PFSK-1 (cell line): ENCODE measurements around the gene GRK2.

Source experiments
- FOXP2 ChIP-seq: optimal IDR thresholded peaks from 2 replicates; pipeline ENCODE3; 2011; ENCODE audit warnings: borderline replicate concordance, control low read depth, inconsistent platforms; ENCODE audit not compliant: insufficient read depth; ENCODE audit errors: extremely low read length, extremely low read depth
- POLR2AphosphoS5 ChIP-seq: IDR thresholded peaks from 2 replicates; pipeline ENCODE4 v1.6.1; 2012; ENCODE audit warnings: low read depth, mild to moderate bottlenecking, control low read depth, low read length, moderate library complexity
- SIN3A ChIP-seq: IDR thresholded peaks from 2 replicates; pipeline ENCODE4 v1.6.1; 2012; ENCODE audit warnings: mild to moderate bottlenecking, low read length, moderate library complexity, borderline replicate concordance; ENCODE audit not compliant: insufficient read depth
- TAF1 ChIP-seq: IDR thresholded peaks from 2 replicates; pipeline ENCODE4 v1.6.1; 2012; ENCODE audit warnings: low read length, control low read depth, borderline replicate concordance; ENCODE audit not compliant: insufficient read depth
- TF ChIP-seq, protein P1 (sequence below), 2 experiments: IDR thresholded peaks; 2 replicates each; pipeline versions ENCODE4 v1.6.1 to v1.8.0; 2011 to 2012; ENCODE audit warnings: low read depth in 2 of 2, low read length in 2 of 2, control low read depth in 1 of 2, inconsistent platforms in 1 of 2, mild to moderate bottlenecking in 1 of 2, moderate library complexity in 1 of 2; ENCODE audit not compliant: insufficient read depth in 1 of 2

The GRK2 gene

DNA sequence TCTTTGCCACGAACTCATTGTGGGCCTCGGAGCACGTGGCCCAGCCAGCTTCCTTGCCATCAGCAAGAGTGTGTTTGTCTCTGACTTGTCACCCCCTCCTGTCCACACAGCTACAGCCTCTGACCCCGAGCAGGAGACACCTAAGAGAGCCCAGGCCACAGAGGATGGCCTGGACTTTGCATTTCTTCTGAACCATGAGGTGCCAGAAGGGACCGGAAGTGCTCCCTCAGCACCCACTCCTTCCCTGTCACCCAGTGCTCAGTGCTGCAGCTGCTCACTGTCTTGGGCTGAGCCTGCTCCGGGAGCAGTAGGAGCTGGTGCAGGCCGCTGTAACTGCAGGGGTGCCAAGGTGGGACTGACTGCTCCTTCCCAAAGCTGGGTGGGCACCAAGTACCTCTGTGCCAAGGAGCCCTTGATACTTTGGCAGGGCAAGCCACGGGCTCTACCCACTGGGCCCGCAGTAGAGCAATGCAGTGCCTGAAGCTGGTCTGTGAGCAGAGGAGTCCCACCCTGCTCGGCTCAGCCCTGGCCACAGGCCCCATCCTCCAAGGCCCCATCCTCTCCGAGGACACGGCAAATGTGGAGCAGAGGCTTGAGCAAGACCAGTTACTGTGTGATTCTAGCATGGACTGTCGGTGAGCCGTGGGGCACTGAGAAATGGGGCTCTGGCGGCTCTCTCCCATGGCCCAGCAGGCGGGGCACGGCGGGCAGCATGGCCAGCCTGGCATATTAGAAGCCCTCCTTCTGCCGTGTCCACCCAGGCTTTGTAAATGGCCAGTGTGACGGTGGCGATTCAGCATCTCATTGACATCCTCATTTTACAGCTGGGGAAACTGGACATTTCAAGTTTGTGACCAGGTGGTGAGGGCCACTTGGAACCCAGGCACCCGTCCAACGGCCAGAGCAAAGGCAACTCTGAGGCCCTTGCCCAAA is 6.3 kb downstream of the GRK2 start:
- TF ChIP-seq FOXP2, result no peak
- TF ChIP-seq TAF1, result no peak
- no peak for TF ChIP-seq SIN3A
- TF ChIP-seq POLR2AphosphoS5, result no peak
- TF ChIP-seq, protein P1, sequence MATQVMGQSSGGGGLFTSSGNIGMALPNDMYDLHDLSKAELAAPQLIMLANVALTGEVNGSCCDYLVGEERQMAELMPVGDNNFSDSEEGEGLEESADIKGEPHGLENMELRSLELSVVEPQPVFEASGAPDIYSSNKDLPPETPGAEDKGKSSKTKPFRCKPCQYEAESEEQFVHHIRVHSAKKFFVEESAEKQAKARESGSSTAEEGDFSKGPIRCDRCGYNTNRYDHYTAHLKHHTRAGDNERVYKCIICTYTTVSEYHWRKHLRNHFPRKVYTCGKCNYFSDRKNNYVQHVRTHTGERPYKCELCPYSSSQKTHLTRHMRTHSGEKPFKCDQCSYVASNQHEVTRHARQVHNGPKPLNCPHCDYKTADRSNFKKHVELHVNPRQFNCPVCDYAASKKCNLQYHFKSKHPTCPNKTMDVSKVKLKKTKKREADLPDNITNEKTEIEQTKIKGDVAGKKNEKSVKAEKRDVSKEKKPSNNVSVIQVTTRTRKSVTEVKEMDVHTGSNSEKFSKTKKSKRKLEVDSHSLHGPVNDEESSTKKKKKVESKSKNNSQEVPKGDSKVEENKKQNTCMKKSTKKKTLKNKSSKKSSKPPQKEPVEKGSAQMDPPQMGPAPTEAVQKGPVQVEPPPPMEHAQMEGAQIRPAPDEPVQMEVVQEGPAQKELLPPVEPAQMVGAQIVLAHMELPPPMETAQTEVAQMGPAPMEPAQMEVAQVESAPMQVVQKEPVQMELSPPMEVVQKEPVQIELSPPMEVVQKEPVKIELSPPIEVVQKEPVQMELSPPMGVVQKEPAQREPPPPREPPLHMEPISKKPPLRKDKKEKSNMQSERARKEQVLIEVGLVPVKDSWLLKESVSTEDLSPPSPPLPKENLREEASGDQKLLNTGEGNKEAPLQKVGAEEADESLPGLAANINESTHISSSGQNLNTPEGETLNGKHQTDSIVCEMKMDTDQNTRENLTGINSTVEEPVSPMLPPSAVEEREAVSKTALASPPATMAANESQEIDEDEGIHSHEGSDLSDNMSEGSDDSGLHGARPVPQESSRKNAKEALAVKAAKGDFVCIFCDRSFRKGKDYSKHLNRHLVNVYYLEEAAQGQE (IDR thresholded peaks at IDR 0.05; ENCODE audit: insufficient read depth in 1 of 2, low read depth in 2 of 2, low read length in 2 of 2), result no peak

DNA sequence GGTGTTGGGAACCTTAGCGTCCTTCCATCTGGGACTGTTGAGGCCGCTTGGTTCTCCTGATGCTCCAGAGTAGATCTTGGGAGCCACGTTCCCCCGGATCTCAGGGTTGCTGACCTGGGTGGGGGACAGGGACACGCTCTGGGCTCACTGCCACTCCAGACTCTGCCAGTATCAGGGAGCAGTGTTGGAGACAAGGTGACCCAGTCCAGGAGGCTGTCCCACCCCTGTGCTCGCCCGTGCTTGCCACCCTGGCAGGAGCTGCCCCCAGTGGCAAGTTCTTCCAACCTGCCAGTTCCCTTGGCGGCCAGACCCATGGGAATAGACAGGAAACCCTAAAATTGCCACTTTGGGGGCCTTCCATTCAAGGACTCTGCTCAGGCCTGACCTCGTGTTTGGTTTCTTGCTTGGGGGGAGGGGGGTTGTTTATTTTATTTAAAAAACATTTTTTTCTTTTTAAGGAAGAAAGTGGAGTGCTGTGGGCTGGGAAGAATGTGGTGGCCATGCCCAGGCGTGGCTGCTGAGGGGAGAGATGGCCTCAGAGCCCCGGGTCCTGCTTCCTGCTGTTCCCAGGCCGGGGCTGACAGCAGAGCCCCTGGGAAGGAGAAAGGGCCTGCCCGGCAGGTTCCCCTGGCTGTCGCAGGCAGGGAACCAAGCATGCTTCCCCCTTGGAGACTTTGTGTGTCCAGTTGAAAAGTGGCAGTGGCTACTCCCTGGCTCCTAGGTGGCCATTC is 7.2 kb downstream of the GRK2 start:
- TF ChIP-seq FOXP2 (no peak), TAF1 (no peak), SIN3A (no peak), POLR2AphosphoS5 (no peak)
- TF ChIP-seq, protein P1 (IDR thresholded peaks at IDR 0.05; ENCODE audit: insufficient read depth in 1 of 2, low read depth in 2 of 2, low read length in 2 of 2), result no peak

DNA sequence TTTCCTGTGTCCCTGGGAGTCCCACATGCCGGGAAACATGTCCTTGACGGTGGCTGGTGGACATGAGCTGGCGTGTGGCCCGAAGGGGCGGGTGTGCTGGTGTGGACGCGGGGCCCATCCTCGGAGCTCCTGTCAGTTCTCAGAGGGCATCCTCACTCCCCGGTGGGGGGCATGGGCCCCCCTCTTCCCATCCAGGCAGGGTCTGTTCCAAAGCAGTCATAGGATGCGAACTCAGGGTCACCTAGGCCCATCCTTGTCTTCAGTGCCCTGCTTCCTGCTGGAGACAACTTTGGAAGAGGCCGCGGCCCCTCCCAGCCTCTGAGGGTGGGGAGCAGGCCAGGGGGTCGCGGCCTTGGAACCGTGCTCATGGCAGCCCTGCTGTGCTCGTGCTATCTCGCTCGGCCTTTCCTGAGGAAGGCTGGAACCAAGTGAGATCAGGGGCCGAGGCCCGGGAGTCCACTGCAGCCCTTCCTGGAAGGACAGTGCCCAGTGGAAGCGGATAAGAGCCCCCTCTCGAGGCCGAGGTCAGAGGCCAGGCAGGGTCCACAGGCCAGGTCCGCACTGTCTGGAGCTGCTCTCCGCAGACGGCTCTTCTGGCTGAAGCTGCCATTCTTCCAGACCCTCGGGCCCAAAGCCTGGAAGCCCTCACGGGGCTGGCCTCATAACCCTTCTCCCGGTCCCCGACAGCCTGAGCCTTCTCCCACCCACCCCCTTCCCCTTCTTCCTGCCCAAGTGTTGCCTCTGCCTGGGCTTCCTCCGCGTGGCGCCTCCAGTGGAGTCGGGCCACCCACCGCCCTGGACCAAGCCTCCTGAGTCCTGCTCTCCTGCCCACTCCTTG is 8.7 kb downstream of the GRK2 start:
- TF ChIP-seq POLR2AphosphoS5 (no peak), TAF1 (no peak), SIN3A (no peak), FOXP2 (no peak)
- TF ChIP-seq, protein P1 (IDR thresholded peaks at IDR 0.05; ENCODE audit: insufficient read depth in 1 of 2, low read depth in 2 of 2, low read length in 2 of 2), result no peak

DNA sequence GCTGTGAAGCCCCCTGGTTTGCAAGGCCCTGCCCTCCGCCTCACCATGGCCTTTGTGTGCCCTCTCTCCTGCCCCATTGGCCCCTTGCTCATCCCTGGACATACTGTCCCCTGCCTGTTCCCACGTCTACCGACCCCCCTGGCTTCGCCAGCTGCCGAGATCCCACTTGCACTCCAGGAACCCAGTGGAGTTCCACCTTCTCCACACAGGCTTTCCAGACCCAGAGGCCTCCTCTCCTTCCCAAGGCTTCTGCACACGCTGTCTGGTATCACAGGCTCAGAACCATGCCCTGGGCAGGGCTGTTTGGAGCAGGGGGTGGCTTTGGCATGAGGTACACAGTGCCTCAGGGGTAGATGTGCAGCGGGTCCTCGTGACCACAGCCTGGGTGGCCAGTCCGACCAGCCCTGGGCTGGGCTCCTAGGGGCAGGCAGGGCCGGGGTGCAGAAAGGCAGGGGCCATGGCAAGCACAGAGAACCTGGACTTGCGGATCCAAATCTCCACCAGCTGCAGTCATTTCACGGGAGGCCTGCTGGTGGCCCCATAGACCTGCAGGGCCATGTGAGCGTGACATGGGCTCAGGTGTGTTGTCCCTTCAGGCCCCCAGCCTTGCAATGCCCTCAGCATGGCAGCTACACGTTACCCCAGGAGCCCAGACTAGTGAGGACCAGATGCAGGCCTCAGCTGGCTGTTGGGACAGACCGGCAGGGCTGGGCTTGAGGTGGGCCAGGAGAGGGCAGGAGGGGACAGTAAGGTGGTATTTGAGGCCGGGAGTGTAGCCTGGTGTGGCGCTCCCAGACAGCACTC is 9.5 kb downstream of the GRK2 start:
- TF ChIP-seq POLR2AphosphoS5 (no peak), SIN3A (no peak), TAF1 (no peak), FOXP2 (no peak)
- TF ChIP-seq, protein P1 (IDR thresholded peaks at IDR 0.05; ENCODE audit: insufficient read depth in 1 of 2, low read depth in 2 of 2, low read length in 2 of 2), result no peak
